Neural cell (in vitro differentiated cells): ENCODE data around the gene KRTAP4-4. TPM values are rescaled to one million over a fixed set of nuclear protein-coding genes. Genes with fewer than 3 reads are reported as not detected.
"Not testable (repeated sequence)": the region's sequence is repeated elsewhere in the genome, so short reads cannot be mapped to it uniquely, and the experiment has no call there.

Source experiments
- H2AFZ ChIP-seq: fragments of 200-600, 300-800 bp; sonication (generic), shearing (Covaris generic); 2 replicates; pipeline ENCODE4 v1.6.0; 2014; ENCODE audit warnings: low read depth, mild to moderate bottlenecking, antibody characterized with exemption, low read length, moderate library complexity
- H3F3A ChIP-seq: fragments of 200-600 bp; shearing (Covaris generic); 2 replicates; pipeline ENCODE4 v1.6.1; 2016; ENCODE audit warnings: mild to moderate bottlenecking, moderate library complexity, mixed read lengths, antibody characterized with exemption, low read length; ENCODE audit not compliant: insufficient read depth, poor library complexity, severe bottlenecking
- H3K27ac ChIP-seq: fragments of 200-600, 300-800 bp; sonication (generic), shearing (Covaris generic); 2 replicates; pipeline ENCODE4 v1.5.1; 2014; ENCODE audit warnings: mild to moderate bottlenecking, low read length, moderate library complexity
- H3K27me3 ChIP-seq: fragments of 300-800, 200-600 bp; sonication (generic), shearing (Covaris generic); 2 replicates; pipeline ENCODE4 v1.6.0; 2014; ENCODE audit warnings: mild to moderate bottlenecking, low read depth, low read length, moderate library complexity; ENCODE audit not compliant: insufficient read depth
- H3K36me3 ChIP-seq: fragments of 300-800, 200-600 bp; sonication (generic), shearing (Covaris generic); 2 replicates; pipeline ENCODE4 v1.5.1; 2014; ENCODE audit warnings: mild to moderate bottlenecking, antibody characterized with exemption, low read length, moderate library complexity; ENCODE audit not compliant: insufficient read depth
- H3K4me2 ChIP-seq: fragments of 300-800, 200-600 bp; sonication (generic), shearing (Covaris generic); 2 replicates; pipeline ENCODE4 v1.6.0; 2014; ENCODE audit warnings: mild to moderate bottlenecking, low read length
- H3K4me3 ChIP-seq: fragments of 300-800, 200-600 bp; sonication (generic), shearing (Covaris generic); 2 replicates; pipeline ENCODE4 v1.5.1; 2014; ENCODE audit warnings: mild to moderate bottlenecking, low read length, moderate library complexity
- H3K79me2 ChIP-seq: fragments of 200-600 bp; shearing (Covaris generic); replicated peaks from 2 replicates; pipeline ENCODE4 v1.6.0; 2014; ENCODE audit warnings: mild to moderate bottlenecking, low read length, moderate library complexity; ENCODE audit not compliant: insufficient read depth
- H3K9ac ChIP-seq: fragments of 300-800, 200-600 bp; sonication (generic), shearing (Covaris generic); 2 replicates; pipeline ENCODE4 v1.6.1; 2016; ENCODE audit warnings: mild to moderate bottlenecking, low read length, mixed read lengths
- H3K9me2 ChIP-seq: fragments of 200-600 bp; shearing (Covaris generic); 2 replicates; pipeline ENCODE4 v1.6.1; 2016; ENCODE audit warnings: mild to moderate bottlenecking, low read length, mixed read lengths; ENCODE audit not compliant: insufficient read depth
- H3K9me3 ChIP-seq: fragments of 200-600, 300-800 bp; sonication (generic), shearing (Covaris generic); 2 replicates; pipeline ENCODE4 v1.6.1; 2016; ENCODE audit warnings: mild to moderate bottlenecking, mixed run types, low read length, moderate library complexity, mixed read lengths
- H4K20me1 ChIP-seq: fragments of 200-600 bp; shearing (Covaris generic); 2 replicates; pipeline ENCODE4 v1.6.1; 2016; ENCODE audit warnings: mild to moderate bottlenecking, mixed run types; ENCODE audit not compliant: insufficient read depth
- CTCF ChIP-seq: fragments of 450-650 bp; IDR thresholded peaks from 2 replicates; pipeline ENCODE4 v1.5.1; 2014; ENCODE audit warnings: antibody characterized with exemption, mild to moderate bottlenecking, moderate library complexity; ENCODE audit not compliant: poor library complexity, severe bottlenecking
- EP300 ChIP-seq: fragments of 450-650 bp; conservative IDR thresholded peaks from 2 replicates; pipeline ENCODE4 v1.6.1; 2014; ENCODE audit warnings: antibody characterized with exemption, mild to moderate bottlenecking, moderate library complexity; ENCODE audit not compliant: poor library complexity, severe bottlenecking
- EZH2 ChIP-seq: fragments of 200-600, 300-800 bp; shearing (Covaris generic), sonication (generic); IDR thresholded peaks from 2 replicates; pipeline ENCODE4 v1.6.1; 2014; ENCODE audit warnings: antibody characterized with exemption, low read length, borderline replicate concordance, mild to moderate bottlenecking; ENCODE audit not compliant: insufficient read depth, poor library complexity, severe bottlenecking
- MXI1 ChIP-seq: fragments of 450-650 bp; conservative IDR thresholded peaks from 2 replicates; pipeline ENCODE4 v1.6.1; 2014; ENCODE audit warnings: antibody characterized with exemption, mild to moderate bottlenecking; ENCODE audit not compliant: poor library complexity, severe bottlenecking
- POLR2AphosphoS5 ChIP-seq: IDR thresholded peaks from 2 replicates; pipeline ENCODE4 v1.6.1; 2012
- RAD21 ChIP-seq: fragments of 450-650 bp; conservative IDR thresholded peaks from 2 replicates; pipeline ENCODE4 v1.6.1; 2014; ENCODE audit warnings: antibody characterized with exemption, mild to moderate bottlenecking, moderate library complexity
- SMC3 ChIP-seq: fragments of 450-650 bp; conservative IDR thresholded peaks from 2 replicates; pipeline ENCODE4 v1.6.1; 2014; ENCODE audit warnings: antibody characterized with exemption, mild to moderate bottlenecking, moderate library complexity; ENCODE audit not compliant: poor library complexity
- TAF1 ChIP-seq: IDR thresholded peaks from 2 replicates; pipeline ENCODE4 v1.6.1; 2012; ENCODE audit warnings: low read depth
- polyA plus RNA-seq: library from polyadenylated mRNA; depleted of rRNA; stranded (reverse); fragments of >200 nt; gene quantifications from 2 replicates; pipeline ENCODE4 v1.2.3, GENCODE V29; 2014
- TF ChIP-seq, protein P1 (sequence below): IDR thresholded peaks from 2 replicates; pipeline ENCODE4 v1.6.1; 2012; ENCODE audit warnings: borderline replicate concordance

Gene KRTAP4-4
- polyA plus RNA-seq, 1 donor from 2014 or later: not detected

- H3K9me3 ChIP-seq: no peaks in the 10 kb centered on the region
- H3K4me3 ChIP-seq: no peak overlapping the region
- no peaks in the 10 kb centered on the region for H4K20me1 ChIP-seq
- H3K27me3 ChIP-seq: no peaks in the 10 kb centered on the region
- no peaks in the 10 kb centered on the region for H3K9me2 ChIP-seq
- no peaks in the 10 kb centered on the region for H3F3A ChIP-seq
- no peaks in the 10 kb centered on the region for H3K36me3 ChIP-seq
- H2AFZ ChIP-seq: no peak overlapping the region
- H3K4me2 ChIP-seq: no peak overlapping the region
- H3K79me2 ChIP-seq: no peaks in the 10 kb centered on the region
- no peak overlapping the region for H3K9ac ChIP-seq
- no peak overlapping the region for H3K27ac ChIP-seq
- TF ChIP-seq, protein P1, sequence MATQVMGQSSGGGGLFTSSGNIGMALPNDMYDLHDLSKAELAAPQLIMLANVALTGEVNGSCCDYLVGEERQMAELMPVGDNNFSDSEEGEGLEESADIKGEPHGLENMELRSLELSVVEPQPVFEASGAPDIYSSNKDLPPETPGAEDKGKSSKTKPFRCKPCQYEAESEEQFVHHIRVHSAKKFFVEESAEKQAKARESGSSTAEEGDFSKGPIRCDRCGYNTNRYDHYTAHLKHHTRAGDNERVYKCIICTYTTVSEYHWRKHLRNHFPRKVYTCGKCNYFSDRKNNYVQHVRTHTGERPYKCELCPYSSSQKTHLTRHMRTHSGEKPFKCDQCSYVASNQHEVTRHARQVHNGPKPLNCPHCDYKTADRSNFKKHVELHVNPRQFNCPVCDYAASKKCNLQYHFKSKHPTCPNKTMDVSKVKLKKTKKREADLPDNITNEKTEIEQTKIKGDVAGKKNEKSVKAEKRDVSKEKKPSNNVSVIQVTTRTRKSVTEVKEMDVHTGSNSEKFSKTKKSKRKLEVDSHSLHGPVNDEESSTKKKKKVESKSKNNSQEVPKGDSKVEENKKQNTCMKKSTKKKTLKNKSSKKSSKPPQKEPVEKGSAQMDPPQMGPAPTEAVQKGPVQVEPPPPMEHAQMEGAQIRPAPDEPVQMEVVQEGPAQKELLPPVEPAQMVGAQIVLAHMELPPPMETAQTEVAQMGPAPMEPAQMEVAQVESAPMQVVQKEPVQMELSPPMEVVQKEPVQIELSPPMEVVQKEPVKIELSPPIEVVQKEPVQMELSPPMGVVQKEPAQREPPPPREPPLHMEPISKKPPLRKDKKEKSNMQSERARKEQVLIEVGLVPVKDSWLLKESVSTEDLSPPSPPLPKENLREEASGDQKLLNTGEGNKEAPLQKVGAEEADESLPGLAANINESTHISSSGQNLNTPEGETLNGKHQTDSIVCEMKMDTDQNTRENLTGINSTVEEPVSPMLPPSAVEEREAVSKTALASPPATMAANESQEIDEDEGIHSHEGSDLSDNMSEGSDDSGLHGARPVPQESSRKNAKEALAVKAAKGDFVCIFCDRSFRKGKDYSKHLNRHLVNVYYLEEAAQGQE: no peak
- TF ChIP-seq EP300 (no peak), CTCF (no peak), MXI1 (no peak), TAF1 (no peak), RAD21 (no peak), SMC3 (no peak), POLR2AphosphoS5 (no peak), EZH2 (no peak)
Observed at GRCh38 chr17:41163828-41164227, 3.3 kb upstream of the KRTAP4-4 start.

- not testable (repeated sequence) for H3K27ac ChIP-seq, H3K4me3 ChIP-seq, H2AFZ ChIP-seq, H3K27me3 ChIP-seq, H3K36me3 ChIP-seq, H4K20me1 ChIP-seq, H3F3A ChIP-seq, H3K9me3 ChIP-seq, H3K9me2 ChIP-seq, H3K79me2 ChIP-seq, H3K4me2 ChIP-seq, H3K9ac ChIP-seq
Observed at GRCh38 chr17:41160190-41160589, 358 bp downstream of the KRTAP4-4 start.

DNA sequence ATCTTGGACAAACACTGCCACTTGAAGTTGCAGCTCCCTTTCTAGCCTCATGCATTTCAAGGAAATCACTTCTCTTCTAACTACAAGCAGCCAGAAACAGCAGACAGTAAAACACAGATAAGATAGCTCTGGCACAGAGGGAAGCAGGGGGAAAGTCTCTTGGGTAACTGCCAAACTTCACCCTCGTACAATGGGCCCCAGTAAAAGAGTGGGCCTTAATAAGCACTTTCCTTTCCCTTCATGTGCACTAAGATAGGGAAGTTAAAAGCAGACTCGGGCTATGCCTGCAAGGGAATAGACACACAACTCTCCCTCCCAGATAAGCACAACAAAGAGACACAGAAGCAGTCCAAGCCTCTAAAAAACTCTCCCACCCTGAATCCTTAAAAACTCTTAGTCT lies 6.7 kb downstream of the KRTAP4-4 start:
- Histone ChIP-seq H3K4me3 (no peak overlapping the region), H3K4me2 (no peak overlapping the region), H3K27ac (no peak overlapping the region), H3K9ac (no peak overlapping the region), H3K9me2 (no peaks in the 10 kb centered on the region), H2AFZ (no peak overlapping the region), H3K36me3 (no peaks in the 10 kb centered on the region), H3F3A (no peaks in the 10 kb centered on the region), H4K20me1 (no peaks in the 10 kb centered on the region), H3K27me3 (no peaks in the 10 kb centered on the region), H3K79me2 (no peaks in the 10 kb centered on the region), H3K9me3 (no peaks in the 10 kb centered on the region)
- TF ChIP-seq MXI1 (no peak), CTCF (no peak), EZH2 (no peak), TAF1 (no peak), SMC3 (no peak)
- TF ChIP-seq, protein P1: no peak
